Effector memory CD4-positive, alpha-beta T cell (primary cell): ENCODE results near the gene DDB1.

Source experiments
- DNase-seq, 3 donors: peaks; one replicate each; pipeline ENCODE4 v3.0.0-alpha.2; 2020
- H3K27ac ChIP-seq: 2 replicates; pipeline ENCODE4 v1.7.0; 2013; ENCODE audit warnings: mild to moderate bottlenecking, low read length, moderate library complexity; ENCODE audit not compliant: insufficient read depth, poor library complexity, severe bottlenecking
- H3K27me3 ChIP-seq: replicated peaks from 2 replicates; pipeline ENCODE4 v1.7.0; 2013; ENCODE audit warnings: mild to moderate bottlenecking, low read length; ENCODE audit not compliant: insufficient read depth, control insufficient read depth, poor library complexity, severe bottlenecking
- H3K36me3 ChIP-seq: 2 replicates; pipeline ENCODE4 v1.7.0; 2013; ENCODE audit warnings: mild to moderate bottlenecking, low read length, moderate library complexity; ENCODE audit not compliant: control insufficient read depth, insufficient read depth
- H3K4me1 ChIP-seq: 2 replicates; pipeline ENCODE4 v1.7.0; 2013; ENCODE audit warnings: low read length, mild to moderate bottlenecking; ENCODE audit not compliant: control insufficient read depth, insufficient read depth, poor library complexity, severe bottlenecking
- H3K4me3 ChIP-seq: 2 replicates; pipeline ENCODE4 v1.7.0; 2013; ENCODE audit warnings: low read length, low read depth, mild to moderate bottlenecking; ENCODE audit not compliant: insufficient read depth, poor library complexity, severe bottlenecking
- H3K9me3 ChIP-seq: 2 replicates; pipeline ENCODE4 v1.7.0; 2013; ENCODE audit warnings: mild to moderate bottlenecking, low read length, moderate library complexity; ENCODE audit not compliant: control insufficient read depth

The DDB1 gene

DNA sequence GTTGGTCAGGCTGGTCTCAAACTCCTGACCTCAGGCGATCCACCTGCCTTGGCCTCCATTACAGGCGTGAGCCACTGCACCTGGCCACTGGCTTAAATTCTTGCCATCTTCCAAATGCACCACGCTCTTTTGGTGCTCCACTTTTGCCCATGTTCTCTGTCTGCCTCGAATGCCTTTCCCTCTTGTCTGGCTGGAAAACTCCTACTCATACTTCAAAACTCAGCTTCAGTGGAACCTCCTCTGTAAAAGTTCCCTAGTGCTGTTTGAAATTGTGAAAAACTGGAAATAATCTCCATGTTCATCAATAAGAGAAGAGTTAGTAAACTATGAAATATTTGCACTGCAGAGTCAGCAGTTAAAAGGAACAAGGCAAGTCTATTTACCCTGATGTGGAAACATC is 49.3 kb downstream of the DDB1 start:
- H3K27me3 ChIP-seq: no peaks in the 10 kb centered on the region
- H3K4me3 ChIP-seq: no peak overlapping the region
- H3K4me1 ChIP-seq: no peaks in the 10 kb centered on the region
- no peaks in the 10 kb centered on the region for H3K36me3 ChIP-seq
- DNase-seq: no peak
- no peak overlapping the region for H3K27ac ChIP-seq
- H3K9me3 ChIP-seq: no peaks in the 10 kb centered on the region

DNA sequence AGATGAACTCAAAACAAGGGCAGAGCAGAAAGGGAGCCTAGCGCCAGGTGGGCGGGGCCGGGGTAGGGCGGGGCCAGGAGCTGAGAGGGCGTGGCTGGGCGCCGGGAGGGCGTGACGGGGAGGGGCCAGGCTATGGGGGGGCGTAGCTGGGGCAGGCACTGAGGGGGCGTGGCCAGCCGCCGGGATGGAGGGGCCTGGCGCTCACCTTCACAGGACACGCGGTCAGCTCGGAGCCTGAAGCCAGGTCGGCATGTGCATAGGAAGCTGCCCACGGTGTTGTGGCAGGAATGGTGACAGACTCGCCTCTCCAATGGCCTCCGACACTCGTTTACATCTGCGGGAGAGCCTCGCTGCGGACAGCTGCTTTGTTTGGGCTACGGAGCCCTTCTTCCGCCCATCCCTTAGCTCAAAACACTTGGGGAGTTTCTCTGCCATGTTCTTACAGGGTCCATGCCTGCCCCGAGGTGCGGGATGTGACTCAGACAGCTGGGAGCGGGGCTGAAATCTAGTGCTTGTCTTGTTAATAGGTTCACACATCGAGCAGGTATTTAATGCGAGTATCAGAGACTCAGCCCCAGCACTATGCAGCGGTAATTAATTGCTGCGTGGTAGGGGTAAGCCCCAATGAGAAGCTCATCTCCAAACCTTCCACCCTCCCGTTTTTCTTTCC is 51.2 kb downstream of the DDB1 start:
- Histone ChIP-seq H3K27me3 (no peaks in the 10 kb centered on the region), H3K27ac (no peak overlapping the region), H3K9me3 (no peaks in the 10 kb centered on the region), H3K4me3 (no peak overlapping the region), H3K4me1 (no peaks in the 10 kb centered on the region), H3K36me3 (no peaks in the 10 kb centered on the region)
- no peak for DNase-seq

DNA sequence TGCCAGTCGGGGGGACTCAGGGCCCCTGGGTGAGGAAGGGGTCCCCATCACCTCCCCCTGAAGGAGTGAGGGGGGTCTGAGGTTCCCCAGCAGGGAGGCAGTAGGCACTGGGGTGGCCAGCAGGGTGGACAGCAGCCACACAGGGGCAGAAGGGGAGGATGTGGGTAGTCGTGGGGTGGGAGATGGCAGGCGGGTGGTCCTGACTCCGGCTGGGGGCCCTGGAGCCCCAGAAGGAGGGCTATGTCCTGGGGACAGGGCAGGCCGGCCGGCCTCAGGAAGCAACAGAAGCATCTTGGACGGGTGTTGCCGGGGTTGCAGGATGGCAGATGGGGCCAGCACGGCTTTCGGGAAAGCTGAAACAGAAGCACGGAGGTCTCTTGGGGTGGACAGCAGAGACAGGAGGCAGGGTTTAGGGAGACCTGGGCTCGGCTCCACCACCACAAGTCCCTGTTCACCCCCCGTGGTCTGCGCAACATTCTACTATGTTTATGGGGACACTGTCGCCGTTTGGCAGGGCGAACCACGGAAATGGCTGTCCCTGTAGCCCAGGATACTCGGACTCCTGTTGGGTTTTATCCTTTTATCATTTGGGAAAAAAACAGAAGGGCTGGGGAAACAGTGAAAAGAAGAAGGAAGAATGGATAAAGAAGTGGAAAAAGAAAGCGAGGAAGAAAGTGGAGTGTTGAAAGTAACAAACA is 51.9 kb downstream of the DDB1 start:
- H3K27ac ChIP-seq: no peak overlapping the region
- H3K4me1 ChIP-seq: no peaks in the 10 kb centered on the region
- H3K36me3 ChIP-seq: no peaks in the 10 kb centered on the region
- H3K27me3 ChIP-seq: no peaks in the 10 kb centered on the region
- DNase-seq: no peak
- no peak overlapping the region for H3K4me3 ChIP-seq
- no peaks in the 10 kb centered on the region for H3K9me3 ChIP-seq

DNA sequence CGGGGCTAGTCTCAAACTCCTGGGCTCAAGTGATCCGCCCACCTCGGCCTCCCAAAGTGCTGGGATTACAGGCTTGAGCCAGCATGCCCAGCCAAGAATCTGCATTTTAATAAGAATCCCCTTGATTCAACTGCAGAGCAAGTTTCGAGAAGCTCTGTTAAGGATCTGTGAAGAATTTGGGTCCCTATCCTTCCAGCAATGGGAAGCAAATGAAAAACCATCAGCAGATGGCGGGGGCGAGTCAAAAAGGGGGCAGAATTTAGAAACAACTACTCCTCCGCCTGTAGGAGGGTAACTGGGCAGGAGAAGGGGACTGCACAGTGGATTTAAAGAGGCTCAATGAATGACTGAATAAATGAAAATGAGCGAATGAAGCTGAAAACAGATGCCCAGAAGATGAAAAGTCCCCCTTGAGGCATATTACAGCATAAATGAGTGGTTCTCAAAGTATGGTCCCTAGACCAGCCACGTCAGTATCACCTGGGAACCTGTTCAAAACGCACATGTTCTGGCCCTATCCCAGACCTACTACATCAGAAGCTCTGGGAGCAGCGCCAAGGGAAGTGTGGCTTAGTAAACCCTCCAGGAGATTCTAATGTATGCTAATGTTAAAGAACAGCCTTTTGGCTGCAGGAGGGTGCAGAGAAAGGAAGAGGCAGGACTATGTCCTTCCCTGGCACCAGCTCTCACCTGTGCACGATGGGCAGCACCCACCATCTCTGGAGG is 52.8 kb downstream of the DDB1 start:
- Histone ChIP-seq H3K9me3 (no peaks in the 10 kb centered on the region), H3K4me1 (no peaks in the 10 kb centered on the region), H3K4me3 (no peak overlapping the region), H3K36me3 (no peaks in the 10 kb centered on the region), H3K27ac (no peak overlapping the region), H3K27me3 (no peaks in the 10 kb centered on the region)
- DNase-seq: no peak

DNA sequence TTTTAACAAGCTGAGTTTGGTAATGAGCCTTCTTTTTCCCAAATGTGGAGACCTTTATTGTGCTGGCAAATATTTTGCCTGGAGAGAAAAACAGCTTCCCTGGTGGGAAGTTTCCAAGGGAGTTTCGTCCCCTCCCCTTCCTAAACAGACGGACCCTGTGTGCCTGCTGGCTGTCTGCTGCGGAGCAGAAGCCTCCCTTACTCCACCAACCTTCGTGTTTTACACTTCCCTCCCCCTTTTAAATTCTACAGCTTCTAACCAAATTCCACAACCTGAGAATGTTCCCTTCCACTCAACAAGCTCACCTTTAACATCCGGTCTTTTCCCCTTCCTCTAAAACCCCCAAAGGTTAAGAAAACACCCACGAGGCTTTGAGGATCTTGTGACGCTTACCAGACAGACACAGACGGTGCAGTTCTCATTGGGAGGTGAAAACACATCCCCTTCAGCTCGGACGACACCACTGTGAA is 54.9 kb downstream of the DDB1 start:
- no peaks in the 10 kb centered on the region for H3K27me3 ChIP-seq
- H3K9me3 ChIP-seq: no peaks in the 10 kb centered on the region
- no peak overlapping the region for H3K4me3 ChIP-seq
- DNase-seq: no peak
- H3K4me1 ChIP-seq: no peaks in the 10 kb centered on the region
- no peak overlapping the region for H3K27ac ChIP-seq
- H3K36me3 ChIP-seq: no peaks in the 10 kb centered on the region

DNA sequence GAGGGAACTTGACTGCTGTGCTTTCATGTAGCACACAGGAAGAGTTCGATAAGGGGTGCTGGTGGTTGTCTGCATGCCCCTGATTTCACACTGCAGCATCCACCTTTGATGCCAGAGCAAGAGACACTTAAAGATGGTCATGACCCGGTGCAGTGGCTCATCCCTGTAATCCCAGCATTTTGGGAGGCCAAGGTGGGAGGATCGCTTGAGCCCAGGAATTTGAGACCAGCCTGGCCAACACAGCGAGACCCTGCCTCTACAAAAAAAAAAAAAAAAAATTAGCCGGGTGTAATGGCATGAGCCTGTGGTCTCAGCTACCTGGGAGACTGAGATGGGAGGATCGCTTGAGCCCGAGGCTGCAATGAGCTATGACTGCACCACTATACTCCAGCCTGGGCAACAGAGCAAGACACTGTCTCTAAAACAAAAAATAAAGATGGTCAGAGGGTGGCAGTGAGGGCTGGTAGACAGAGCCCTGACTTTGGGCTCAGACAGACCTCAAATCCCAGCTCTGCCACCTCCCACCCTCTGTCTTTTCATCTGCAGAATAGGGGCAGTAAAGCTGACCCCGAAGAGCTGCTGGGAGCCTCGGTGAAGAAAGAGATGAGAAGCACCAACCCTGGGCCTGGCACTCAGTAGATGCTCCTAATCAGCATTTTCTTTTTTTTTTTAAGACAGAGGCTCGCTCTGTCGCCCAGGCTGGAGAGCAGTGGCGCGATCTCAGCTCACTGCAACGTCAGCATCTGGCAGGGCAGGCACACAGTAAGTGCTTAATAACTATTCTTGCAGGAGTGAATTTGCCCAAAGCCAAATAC is 55.5 kb downstream of the DDB1 start:
- Histone ChIP-seq H3K9me3 (no peaks in the 10 kb centered on the region), H3K27me3 (no peaks in the 10 kb centered on the region), H3K27ac (no peak overlapping the region), H3K4me1 (no peaks in the 10 kb centered on the region), H3K4me3 (no peak overlapping the region), H3K36me3 (no peaks in the 10 kb centered on the region)
- no peak for DNase-seq

DNA sequence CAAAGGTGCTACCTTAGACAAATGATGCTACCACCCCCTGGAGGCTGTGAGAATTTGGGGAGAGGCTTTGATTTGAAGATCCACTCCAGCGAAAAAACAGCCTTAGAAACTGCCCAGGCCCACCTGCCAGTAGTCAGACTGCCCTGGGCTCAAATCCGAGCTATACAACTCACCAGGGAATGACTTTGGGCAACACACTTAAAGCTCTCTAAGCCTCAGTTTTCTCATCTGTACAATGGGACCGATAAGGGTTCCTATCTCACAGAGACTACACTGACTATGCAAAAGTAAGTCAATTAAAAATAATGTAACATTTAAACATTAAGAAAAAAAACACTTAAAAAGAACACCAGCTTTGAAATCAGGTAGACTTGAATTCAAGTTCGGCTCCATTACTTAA is 57.7 kb downstream of the DDB1 start:
- no peak overlapping the region for H3K4me3 ChIP-seq
- no peaks in the 10 kb centered on the region for H3K27me3 ChIP-seq
- H3K27ac ChIP-seq: no peak overlapping the region

DNA sequence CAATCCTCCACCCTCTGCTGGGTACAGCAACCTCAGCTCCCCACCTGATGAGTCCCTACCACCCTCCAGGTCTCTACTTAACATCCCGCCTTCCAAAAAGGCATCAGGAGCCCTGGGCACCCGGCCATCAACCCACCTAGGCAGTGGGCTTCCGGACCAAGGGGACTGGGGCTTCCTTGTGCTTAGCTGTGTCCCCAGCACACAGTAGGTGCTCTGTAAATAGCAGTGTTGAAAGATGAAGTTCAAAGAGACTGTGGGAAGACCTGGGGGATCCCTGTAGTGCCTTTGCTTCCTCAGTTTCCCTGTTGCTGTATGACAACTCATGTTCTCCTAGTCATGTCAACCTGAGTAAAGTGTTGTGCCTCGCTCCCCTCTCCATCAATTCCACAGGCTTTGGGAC is 58.8 kb downstream of the DDB1 start:
- H3K9me3 ChIP-seq: no peaks in the 10 kb centered on the region
- no peak for DNase-seq

More for the DNA sequence above, 57.7 kb downstream of the DDB1 start:
- DNase-seq: no peak
- no peaks in the 10 kb centered on the region for H3K4me1 ChIP-seq
- H3K9me3 ChIP-seq: no peaks in the 10 kb centered on the region
- no peaks in the 10 kb centered on the region for H3K36me3 ChIP-seq

DNA sequence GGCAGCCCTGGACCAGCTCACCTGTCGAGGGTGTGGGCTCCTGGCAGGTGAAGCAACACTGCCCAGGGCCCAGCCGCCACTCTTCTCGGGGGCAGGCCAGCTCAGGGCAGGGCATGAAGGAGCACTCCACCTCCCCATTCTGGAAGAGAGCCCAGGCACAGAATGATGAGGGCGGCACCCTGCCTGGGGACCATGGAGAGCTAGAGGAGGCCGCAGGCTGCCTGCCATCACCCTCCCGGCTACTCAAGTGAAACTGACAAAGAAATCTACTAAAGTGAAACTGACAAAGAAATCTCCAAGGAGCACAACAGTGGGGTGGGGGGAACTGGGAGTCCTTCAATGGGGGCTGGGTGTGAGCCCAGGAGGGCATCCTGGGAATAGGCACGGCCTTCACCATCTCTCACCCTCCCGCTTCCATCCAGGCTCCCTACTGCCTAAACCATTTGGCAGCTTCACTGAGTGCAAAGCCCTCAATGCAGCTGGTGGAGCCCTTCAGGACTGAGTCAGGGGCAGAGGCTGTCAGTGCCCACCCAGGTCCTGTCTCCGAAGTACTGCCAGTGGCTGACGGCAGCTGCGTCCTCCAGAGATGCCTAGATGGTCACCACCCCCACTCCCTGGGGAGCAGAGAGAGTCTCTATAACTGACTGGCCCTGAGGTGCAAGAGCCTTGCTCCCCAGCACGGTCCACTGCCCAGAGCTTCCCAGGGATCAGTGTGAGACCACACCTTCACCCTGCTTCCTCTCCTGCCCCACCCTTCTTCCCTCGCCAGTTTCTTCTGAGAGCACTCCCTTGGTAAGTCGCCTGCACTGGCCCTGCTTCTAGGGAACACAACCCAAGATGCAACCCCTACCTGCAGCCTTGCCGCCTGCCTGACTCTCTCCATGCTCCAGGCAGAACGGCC is 59.5 kb downstream of the DDB1 start:
- Histone ChIP-seq H3K27ac (no peak overlapping the region), H3K9me3 (no peaks in the 10 kb centered on the region), H3K4me1 (no peaks in the 10 kb centered on the region), H3K4me3 (no peak overlapping the region), H3K36me3 (no peaks in the 10 kb centered on the region), H3K27me3 (no peaks in the 10 kb centered on the region)
- DNase-seq: no peak

More for the DNA sequence above, 58.8 kb downstream of the DDB1 start:
- Histone ChIP-seq H3K36me3 (no peaks in the 10 kb centered on the region), H3K4me3 (no peak overlapping the region), H3K27ac (no peak overlapping the region), H3K27me3 (no peaks in the 10 kb centered on the region), H3K4me1 (no peaks in the 10 kb centered on the region)
